IPS DF 4.7 (cell line): Measurements from ENCODE around the gene MEI1.

Source experiments
- DNase-seq: peaks from one replicate; pipeline ENCODE4 v3.0.0-alpha.2; 2013; ENCODE audit warnings: low spot score; ENCODE audit errors: extremely low read depth

The MEI1 gene

DNA sequence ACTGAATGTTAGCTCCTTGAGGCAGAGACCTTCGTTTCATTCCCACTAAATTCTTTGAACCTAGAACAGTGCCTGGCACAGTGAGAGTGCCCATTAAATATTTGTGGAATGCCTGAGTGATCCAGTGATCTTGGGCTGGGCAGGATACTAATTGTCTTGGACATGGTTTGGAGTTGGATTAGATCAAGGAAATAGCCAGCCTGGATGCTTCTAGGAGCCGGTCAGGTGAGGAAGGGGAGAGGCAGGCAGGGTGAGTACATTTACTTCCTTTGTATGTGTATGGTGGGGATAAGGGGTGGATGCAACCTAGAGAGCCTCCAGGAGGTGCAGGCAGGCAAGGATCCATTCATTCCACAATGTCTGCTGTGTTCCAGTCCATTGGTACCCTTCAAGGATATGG, 137.2 kb downstream of the MEI1 start:
- DNase-seq = no peak

DNA sequence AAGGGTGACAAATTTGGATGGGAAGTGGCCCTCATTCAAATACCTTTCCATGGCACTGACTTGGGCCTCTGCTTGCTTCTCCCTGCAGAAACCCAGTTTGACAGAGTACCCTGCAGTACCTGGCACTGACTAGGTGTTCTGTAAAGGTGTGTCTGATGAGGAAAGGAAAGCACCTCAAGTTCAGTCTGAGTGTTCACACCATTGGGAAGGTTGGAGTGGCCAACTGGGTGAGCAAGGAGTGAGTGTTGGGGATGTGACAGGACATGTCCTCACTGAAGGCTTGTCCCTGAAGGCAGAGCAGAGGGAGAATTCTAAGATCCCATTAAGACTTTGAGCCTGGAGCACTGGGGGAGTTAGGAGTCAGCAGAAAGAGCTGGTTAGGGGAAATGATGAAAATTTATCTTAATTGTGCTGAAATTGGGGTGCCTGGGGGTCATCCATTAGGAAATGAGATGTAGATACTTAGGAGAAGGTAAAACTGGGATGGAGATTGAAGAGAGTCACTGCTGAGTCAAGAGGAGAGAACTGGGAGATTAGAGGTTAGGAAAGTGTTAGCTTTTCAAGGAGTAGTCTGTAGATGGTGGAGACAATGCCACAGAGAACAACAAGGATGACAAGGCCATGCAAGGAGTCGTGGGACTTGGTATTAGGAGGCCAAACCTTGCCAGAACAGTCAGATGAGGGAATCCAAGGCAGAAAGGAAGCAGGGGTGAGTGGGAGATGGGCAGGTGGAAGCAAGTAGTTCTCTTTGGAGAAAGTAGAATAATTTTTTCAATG, 139.7 kb downstream of the MEI1 start:
- no peak for DNase-seq

DNA sequence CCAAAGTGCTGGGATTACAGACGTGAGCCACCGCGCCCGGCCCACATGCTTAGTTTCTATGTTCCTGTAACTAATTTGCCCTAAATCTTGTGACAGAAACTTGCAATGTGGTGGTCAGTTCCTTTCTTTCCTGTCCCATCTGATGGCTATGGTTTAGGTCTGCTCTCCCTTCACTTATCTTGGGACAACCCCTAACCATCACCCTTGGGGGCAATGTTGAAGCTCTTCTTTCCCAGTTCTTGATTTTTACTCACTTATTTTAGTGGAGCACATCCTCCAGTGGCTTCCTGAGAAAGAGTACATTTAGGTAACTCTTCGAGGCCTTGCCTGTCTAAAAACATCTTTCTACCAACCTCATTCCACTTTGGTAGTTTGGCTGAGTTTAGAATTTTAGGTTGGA, 140.9 kb downstream of the MEI1 start:
- no peak for DNase-seq

DNA sequence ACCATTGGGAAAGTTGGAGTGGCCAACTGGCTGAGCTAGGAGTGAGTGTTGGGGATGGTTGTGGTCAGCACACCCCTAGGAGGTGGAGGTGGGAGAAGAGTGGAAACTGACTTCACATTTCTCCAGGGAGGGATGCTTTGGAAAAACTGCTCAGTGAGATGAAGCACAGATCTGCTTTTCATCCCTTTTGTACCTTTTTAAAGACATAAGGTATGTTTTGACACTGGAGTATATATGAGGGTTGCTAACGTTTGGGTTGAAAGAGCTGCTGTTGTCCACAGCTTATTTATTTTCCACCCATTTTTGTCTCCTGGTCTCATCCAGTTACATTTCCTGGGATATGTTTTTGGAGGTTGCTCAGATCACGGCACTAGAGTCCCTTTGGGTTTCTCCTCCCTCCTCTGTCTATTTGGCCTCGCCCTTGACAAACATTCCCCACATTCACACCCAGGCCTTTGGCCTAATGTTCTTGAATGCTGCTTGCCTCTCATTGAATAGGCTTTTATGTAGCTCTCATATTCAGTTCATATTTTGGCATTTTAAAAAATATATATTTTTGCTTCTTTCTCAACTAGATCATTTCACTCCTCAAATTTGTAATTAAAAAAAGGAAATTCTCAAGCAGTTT, 141.9 kb downstream of the MEI1 start:
- no peak for DNase-seq

DNA sequence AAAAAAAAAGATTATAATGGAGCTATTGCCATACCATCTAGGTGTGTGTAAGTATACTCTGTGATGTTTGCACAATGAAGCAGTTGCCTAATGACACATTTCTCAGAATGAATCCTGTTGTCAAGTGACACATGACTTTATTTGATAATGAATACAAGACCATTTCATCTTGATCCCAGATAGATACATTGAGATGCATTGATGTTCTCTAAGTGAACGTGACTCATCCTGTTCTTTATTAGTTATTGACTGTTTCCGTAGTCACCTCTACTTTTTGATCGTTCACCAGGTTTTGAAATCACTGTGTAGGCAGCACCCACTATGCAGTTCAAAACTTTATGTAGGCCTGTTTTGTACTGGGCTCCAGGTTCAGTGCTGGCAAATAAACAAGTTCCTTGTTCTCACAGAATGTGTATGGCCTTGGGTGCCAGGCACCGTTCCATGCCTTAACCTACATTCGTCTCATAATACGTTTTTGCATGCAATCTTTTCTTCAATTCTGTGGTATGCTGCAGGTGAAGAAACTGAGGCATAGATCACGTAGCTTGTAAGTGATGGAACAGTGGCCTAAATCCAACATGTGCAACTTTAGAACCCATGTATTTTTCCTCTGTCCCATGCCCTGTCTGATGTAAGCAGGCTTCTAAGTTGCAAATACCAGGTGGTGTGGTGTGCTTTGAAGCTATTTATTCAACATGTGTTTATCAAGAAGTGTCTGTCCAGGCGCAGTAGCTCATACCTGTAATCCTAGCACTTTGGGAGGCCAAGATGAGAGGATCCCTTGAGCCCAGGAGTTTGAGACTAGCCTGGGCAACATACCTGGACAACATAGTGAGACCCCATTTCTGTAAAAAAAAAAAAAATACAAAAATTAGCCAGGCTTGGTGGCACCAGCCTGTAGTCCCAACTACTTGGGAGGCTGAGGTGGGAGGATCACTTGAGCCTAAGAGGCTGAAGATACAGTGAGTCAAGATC, 144.0 kb downstream of the MEI1 start:
- DNase-seq = no peak

DNA sequence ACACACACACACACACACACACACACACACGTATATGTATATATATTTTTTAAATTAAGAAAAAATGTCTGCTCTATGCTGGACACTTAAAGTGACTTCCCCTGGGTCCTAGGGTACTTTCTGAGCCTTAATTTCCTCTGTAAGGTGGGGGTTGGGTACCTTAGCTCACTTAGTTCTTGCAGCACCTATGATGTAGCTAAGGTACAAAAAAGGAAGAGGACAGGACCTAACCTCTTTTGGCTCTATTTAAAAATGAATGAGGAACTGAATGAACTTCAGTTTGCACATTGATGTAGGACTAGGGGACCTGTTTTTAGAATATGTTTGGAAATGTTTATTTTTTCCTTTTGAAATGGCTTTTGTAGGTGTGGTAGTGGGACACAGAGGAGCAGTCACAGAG, 144.7 kb downstream of the MEI1 start:
- DNase-seq = no peak

DNA sequence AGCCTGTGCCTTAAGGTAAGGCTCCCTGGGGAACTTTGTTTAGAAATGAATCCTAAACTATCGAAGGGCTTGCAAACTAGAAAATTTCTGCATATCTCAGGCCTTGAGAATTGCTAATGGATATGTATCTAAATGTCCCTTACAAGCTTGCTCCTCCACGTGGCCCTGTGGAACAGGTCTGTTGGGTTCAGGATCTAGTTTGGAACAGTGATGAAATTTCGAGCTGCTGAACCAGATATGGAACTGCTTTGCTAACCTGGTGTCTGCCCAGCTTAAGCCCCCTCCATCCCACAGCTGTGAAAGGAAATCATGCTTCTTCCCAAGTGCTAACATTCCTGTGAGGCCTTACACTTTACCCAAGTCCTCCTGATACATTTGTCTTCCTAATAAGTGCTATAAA, 145.2 kb downstream of the MEI1 start:
- no peak for DNase-seq

DNA sequence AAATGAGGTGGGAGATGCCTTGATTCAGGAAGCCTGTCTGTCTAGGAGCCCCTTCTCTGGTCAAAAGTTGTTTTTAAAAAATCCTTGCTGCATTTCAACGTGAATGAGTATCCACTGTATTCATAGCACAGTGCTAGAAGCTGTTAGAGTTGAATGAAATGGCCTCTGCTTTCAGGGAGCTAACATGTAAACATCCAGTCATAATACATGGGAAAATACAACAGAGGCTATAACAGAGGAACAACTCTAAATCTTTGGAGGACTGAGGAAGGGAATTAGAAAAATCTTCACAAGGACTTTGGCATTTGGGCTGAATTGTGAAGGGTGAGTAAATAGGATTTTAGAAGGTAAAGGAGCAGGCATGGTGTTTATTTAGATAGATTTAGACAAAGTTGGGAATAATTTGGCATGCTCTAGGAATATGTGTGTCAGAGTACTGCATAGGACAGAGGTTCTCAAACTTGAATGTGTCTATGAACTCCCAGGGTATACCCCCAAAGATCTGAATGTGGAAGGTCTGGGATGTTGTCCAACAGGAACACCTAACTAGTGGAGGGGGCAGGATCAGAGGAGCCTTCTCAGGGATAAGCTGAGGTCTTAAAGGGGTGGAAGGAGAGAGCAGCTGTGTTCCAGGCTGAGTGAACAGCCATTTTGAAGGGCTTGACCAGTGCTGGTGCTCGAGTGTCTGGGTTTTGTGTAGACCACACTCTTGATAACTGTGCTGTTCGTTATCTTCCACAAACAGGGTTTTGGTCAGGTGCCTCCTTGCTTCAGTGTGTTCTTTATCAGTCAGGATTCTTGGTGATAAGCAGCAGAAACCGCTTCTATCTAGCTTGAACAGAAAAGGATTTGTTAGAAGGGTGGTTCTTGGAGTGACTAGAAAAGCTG, 146.3 kb downstream of the MEI1 start:
- no peak for DNase-seq

DNA sequence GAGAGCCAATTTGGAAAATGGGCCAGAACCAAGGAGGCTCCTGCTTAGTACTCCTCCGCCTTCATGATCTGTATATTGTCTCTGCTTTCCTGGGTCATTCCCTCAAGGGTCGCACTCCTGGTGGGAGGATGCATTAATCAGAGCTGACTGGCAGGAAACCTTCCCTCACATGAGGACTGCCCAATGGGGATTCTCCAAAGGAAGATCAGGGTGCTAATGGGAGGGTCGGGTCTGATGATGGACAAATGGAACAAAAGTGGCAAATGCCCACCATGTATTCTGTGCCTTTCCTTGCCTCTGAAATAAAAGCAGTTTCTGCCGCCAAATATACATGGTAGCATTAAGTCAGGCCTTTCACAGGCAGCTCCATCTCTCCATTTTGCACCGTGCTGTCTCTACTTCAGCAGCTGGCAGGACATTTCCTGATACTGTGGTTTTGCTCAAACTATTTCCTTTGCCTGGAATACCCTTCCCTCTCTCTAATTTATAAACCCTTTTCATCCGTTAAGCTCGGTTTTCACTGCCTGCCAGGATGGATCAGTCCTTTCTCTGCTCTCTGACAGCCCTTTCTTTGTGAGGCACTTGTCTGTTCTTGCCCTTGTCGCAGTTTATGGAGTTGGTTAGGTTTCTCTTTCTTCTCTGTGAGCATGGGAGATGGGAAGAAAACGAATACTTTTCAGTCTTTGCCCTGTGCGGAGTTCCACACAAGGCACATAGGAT, 147.1 kb downstream of the MEI1 start:
- DNase-seq = no peak

DNA sequence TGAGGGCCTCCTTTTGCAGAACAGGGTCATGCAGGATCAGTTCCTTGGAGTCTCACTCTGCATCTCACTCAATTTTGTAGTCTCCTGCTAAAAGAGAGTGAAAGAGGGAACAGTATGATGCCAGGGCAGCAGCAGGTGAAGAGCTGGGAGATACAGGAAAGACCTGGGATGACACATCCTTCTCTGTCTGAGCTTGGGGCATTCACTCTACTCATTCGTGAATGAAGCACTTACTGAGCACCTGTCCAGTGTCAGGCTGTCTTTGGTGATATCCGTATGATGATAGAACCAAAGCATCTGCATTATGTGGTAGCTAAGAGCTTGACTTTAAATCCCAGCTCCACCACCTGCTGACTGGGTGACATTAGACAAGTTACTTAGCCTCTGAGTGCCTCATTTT, 148.0 kb downstream of the MEI1 start:
- no peak for DNase-seq

DNA sequence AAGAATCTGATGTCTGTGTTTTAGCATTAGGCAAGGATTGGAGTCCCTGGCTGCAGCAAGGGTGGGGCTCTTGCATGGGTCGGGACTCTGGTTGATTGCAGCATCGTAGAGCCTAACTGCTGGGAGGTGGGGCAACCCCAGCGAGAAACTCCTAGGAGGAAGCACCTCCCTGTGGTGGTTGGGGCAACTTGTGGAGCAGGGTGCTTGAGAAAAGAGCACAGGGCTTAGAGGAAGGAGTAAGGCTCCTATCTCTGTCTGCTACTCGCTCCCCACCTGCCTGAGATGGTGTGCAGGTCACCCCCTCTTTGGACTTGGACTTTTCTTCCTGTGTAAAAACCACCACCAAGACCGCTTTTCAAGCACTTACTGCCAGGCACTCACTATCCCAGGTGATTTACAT, 149.2 kb downstream of the MEI1 start:
- DNase-seq = no peak
